ENCODE results near the gene CUX1.

- TF ChIP-seq EP300 (IDR thresholded peaks at IDR 0.05; ENCODE audit: borderline replicate concordance) (no peak), FOXM1 (IDR thresholded peaks at IDR 0.05; ENCODE audit: borderline replicate concordance, low read depth) (no peak), TEAD4 (IDR thresholded peaks at IDR 0.05) (no peak), RAD21 (IDR thresholded peaks at IDR 0.05; ENCODE audit: low read depth) (no peak), MAX (IDR thresholded peaks at IDR 0.05) (no peak), USF1 (IDR thresholded peaks at IDR 0.05) (no peak), YY1 (IDR thresholded peaks at IDR 0.05; ENCODE audit: low read depth) (no peak)
Observed at GRCh38 chr7:101987494-101987893, 170.1 kb downstream of the CUX1 start.
